GM21367 (cell line): ENCODE measurements around the gene SENP8.
"Not testable (repeated sequence)": the region's sequence is repeated elsewhere in the genome, so short reads cannot be mapped to it uniquely, and the experiment has no call there.

Experiments
- ATAC-seq: cut with Tn5 transposase; IDR thresholded peaks from one replicate; pipeline ENCODE4 v1.9.1; 2021; ENCODE audit not compliant: unreplicated experiment

The SENP8 gene

DNA sequence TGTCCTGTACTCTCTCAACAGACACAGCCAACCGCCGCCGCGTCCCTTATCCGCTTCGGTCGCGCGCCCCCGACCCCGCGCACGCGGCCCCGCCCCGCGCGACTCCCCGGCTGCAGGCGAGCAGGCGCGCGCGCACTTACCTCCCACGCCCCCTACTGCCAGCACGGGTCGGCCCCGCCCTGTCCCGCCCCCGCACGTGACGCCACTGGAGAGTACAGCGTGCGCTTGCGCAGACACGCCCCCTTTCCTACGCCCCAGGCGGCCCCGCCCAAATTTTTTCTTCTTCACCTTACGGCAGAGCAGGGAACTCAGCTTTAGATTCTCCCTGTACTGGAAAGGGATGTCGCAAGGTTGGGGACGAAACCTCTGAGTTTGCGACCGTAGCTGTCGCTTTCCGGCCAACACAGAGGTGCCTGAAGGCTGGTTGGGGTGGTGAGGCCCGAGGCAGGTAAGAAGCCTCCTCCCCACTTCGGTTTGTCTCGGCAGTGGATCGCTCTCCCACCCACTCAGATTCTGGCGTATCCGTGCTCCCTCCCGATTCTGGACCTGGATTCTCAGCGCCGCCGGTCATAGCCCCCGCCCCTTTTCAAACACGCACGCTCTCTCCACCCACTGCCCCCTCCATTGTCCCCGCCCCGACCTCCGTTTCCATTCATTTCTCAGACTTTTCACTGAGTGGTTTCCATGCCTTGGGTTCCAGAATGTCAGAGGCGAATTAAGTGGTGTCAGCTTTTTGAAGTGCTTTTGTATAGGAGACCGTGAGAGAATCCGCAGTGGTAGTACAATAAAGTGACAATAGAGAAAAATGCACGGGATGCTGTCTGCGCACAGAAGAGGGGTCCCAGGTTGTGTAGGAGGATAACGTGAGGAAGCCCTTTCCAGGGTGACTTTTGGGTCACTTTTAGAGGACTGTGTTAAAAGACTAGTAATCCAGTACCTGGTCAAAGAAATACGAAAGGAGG, at the start of gene SENP8, which contains the start of gene MYO9A:
SENP8 (plus strand) TSS at position 387 of the 962 bp plus-strand sequence. CDS start 21,221 bp downstream, outside the sequence.
MYO9A (minus strand) TSS at position 134 of the 962 bp plus-strand sequence. CDS start 71,587 bp downstream, outside the sequence.
- ATAC-seq, result peak; percentile 48

DNA sequence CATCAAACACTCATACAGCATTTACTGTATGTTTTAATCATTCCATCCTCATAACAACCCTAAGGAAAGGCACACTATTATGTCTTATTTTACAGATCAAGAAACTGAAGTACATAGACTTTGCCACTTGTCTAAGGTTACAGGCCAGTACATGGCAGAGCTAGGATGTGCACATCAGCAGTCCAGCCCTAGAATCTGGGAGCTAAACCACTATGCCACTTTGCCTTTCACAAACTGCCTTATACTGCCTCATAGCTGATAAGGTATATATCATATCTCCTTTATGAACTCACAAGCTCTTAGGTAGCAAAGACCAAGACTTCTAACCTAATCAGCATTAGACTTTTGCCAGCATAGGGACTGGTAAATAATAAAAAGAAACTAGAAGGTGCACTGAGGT, 49.3 kb upstream of the SENP8 start:
- ATAC-seq, result no peak

DNA sequence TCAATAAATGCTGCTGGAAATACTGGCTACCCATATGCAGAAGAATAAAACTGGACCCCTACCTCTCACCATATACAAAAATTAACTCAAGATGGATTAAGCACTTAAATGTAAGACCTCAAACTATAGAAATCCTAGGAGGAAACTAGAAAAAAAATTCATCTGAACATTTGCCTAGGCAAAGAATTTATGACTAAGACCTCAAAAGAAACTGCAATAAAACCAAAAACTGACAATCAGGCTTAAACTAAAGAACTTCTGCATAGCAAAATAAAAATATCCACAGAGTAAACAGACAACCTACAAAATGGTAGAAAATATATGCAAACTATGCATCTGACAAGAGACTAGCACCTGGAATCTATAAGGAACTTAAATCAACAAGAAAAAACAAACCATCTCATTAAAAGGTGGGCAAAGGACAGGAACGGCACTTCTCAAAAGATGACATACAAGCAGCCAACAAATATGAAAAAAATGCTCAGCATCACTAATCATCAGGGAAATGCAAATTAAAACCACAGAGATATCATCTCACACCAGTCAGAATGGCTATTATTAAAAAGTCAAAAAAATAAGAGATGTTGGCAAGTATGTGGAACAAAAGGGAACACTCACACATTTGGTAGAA, 47.3 kb upstream of the SENP8 start:
- no peak for ATAC-seq

DNA sequence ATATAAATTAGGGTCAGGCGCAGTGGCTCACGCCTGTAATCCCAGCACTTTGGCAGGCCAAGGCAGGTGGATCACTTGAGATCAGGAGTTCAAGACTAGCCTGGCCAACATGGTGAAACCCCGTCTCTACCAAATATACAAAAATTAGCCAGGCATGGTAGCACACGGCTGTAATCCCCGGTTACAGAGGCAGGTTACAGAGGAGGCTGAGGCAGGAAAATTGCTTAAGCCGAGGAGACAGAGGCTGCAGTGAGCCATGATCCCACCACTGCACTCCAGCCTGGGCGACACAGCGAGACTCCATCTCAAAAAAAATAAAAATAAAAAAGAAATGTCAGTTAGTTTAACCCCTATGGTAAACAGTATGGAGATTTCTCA, 46.8 kb upstream of the SENP8 start:
- not testable (repeated sequence) for ATAC-seq

DNA sequence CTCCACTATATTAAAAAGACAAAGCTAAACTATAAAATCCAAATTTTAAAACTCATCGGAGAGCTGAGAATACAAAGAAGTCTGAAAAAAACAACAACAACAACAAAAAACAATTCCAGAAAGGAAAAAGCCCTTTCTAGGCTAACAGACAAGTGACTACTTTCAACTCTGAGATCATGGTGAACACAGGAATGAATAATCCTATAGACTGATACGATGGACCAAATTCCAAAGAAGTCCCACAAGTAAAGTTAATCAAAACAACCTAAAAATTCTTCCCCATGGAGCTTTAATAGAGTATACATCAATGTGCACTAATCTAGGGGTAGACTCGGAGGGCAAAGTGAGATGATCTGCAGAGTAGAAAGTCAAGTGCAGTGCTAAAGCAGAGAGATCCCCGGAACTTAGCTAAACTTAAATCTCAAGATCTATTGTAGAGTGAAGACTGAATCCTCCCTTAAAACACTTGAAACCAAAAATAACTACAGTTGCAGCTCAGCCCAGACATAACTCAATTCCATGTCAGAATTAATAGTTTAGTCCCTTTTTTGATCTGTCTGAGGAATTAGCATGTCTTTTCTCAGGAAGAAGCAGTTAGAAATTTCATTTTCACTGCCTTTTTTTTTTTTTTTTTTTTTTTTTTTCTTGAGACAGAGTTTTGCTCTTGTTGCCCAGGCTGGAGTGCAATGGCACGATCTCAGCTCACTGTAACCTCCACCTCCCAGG, 43.7 kb upstream of the SENP8 start:
- no peak for ATAC-seq

DNA sequence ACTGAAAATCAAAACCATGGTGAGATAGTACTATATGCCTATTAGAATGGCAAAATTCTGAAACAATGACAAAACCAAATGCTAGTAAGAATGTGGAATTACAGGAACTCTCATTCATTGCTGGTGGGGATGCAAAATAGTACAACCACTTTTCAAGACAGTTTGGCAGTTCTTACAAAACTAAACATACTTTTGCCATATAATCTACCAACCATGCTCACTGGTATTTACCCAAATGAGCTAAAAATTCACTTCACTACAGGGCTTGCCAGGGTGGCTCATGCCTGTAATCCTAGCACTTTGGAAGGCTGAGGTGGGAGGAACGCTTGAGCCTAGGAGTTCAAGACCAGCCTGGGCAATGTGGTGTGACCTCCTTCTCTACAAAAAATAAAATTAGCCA, 40.3 kb upstream of the SENP8 start:
- no peak for ATAC-seq

DNA sequence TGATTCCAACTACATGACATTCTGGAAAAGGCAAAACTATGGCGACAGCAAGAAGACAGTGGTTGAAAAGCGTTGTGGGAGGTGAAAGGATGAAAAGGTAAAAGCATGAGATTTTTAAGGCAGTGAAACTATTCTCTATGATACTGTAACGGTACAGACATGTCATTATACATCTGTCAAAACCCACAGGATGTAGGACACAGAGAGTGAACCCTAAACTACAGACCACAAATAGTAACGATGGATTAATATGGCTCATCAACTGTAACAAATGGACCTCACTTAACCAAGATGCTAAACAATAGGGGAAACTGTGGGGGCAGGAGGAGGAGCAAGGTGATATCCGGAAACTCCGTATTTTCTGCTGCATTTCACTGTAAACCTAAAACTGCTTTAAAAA, 39.3 kb upstream of the SENP8 start:
- ATAC-seq, result no peak

DNA sequence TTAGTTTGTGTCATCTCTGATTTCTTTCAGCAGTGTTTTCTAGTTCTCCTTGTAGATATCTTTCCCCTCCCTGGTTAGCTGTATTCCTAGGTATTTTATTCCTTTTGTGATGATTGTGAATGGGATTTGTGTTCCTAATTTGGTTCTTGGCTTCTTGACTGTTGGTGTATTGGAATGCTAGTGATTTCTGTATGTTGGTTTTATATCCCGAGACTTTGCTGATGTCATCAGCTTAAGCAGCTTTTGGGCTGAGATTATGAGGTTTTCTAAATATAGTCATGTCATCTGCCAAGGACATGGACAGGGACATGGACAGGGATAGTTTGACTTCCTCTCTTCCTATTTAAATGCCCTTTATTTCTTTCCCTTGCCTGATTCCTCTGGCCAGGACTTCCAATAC, 36.0 kb upstream of the SENP8 start:
- no peak for ATAC-seq

DNA sequence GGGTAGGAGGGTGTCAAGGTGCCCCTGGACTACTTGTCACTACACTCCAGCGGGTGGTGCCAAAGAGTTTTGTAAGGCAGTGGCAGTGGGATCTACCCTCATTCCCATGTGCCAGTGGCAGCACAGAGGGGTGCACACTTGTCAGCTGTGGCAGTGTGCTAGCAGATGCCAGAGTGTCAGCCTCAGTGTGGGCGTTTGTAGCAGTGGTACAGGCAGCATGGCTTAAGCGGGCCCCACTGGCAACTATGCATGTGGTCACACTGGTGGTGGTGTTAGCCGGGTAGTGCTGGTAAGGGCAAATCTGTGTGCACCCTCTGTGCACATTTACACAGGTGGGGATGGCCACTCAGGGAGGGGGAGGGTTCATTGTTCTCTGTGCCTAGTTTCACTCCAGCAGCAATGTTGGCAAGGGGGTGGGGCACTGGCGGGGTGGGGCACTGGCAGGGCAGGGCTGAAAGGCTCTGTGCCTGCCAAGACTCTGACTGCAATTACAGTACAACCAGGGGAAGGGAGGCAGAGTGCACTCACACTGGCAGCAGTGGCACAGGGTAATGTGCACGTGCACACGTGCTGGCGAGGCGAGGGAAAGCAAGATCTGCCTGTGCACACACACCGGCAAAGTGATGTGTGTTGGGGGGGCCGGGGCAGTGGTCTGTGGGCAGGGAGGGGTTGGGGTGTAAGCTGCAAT, 32.0 kb upstream of the SENP8 start:
- ATAC-seq, result no peak

GRCh38 chr15:72086920-72087648, 31.1 kb upstream of the SENP8 start:
- no peak for ATAC-seq

- no peak for ATAC-seq
These were observed 26.2 kb upstream of the SENP8 start for GRCh38 chr15:72092006-72092405.

- ATAC-seq, result no peak
These were observed 25.5 kb upstream of the SENP8 start for GRCh38 chr15:72092691-72093090.

- ATAC-seq, result no peak
These were observed 21.4 kb upstream of the SENP8 start for GRCh38 chr15:72096796-72097195.

DNA sequence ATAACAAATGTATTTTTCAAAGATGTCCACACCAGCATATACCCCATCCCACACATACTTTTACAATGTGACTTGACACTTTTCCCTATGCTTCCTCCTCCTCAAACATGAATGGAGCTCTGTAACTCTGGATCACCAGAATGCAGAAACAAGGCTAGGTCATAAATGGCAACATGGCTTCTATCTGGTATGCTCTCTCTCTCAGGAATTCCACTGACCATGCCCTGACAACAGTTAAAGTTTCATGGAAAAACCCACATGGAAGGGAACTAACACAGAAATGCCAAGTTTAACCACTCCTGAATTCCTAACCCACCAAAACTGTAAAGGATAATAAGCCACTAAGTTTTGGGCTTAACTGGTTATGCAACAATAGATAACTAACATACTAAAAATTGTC, 20.2 kb upstream of the SENP8 start:
- no peak for ATAC-seq

DNA sequence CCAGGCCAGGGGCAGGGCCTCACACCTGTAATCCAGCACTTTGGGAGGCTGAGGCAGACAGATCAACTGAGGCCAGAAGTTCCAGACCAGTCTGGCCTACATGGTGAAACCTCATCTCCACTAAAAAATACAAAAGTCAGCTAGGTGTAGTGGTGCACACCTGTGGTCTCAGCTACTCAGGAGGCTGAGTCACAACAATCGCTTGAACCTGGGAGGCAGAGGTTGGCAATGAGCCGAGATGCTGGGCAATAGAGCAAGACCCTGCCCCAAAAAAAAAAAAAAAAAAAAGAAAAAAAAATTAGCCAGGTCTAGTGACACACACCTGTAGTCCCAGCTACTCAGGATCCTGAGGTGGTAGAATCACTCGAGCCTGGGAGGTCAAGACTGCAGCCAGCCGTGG, 19.0 kb upstream of the SENP8 start:
- no peak for ATAC-seq

- not testable (repeated sequence) for ATAC-seq
These were observed 17.7 kb upstream of the SENP8 start for GRCh38 chr15:72100551-72100950.

- no peak for ATAC-seq
These were observed 13.1 kb upstream of the SENP8 start for GRCh38 chr15:72105111-72105510.

GRCh38 chr15:72106068-72106467, 12.1 kb upstream of the SENP8 start:
- no peak for ATAC-seq

- no peak for ATAC-seq
These were observed 7.8 kb upstream of the SENP8 start for GRCh38 chr15:72110355-72110754.

- no peak for ATAC-seq
These were observed 6.1 kb upstream of the SENP8 start for GRCh38 chr15:72112116-72112515.
